Gastrocnemius medialis (tissue), 4 donors: ENCODE measurements around the gene TFIP11. TPM values are rescaled to one million over a fixed set of nuclear protein-coding genes. Genes with fewer than 3 reads are reported as not detected.

Source experiments
- ATAC-seq, 2 donors: fragments of 150-250 bp; one replicate each; pipeline ENCODE4 v1.9.1; 2016
- DNase-seq, 2 donors: peaks; one replicate each; pipeline ENCODE4 v3.0.0-alpha.2; 2019
- H3K27ac ChIP-seq, 4 donors: fragments of 200-600 bp; sonication (generic); 1 replicate in 1 of 4; 2 replicates in 3 of 4; pipeline ENCODE4 v1.5.1; 2016 to 2018; ENCODE audit warnings: mild to moderate bottlenecking in 2 of 4, moderate library complexity in 1 of 4
- H3K27me3 ChIP-seq, 3 donors: fragments of 200-600 bp; sonication (generic) in 2 of 3; 1 replicate in 1 of 3; 2 replicates in 2 of 3; pipeline versions ENCODE4 v1.5.1 to v1.6.0; 2016 to 2019; ENCODE audit warnings: mild to moderate bottlenecking in 1 of 3, moderate library complexity in 1 of 3
- H3K36me3 ChIP-seq, 2 donors: fragments of 200-600 bp; sonication (generic) in 1 of 2; one replicate each; pipeline ENCODE4 v1.5.1; 2017 to 2018
- H3K4me1 ChIP-seq, 2 donors: fragments of 200-600 bp; sonication (generic) in 1 of 2; one replicate each; pipeline ENCODE4 v1.5.1; 2016 to 2017; ENCODE audit warnings: mild to moderate bottlenecking in 2 of 2
- H3K4me3 ChIP-seq, 4 donors: fragments of 200-600 bp; sonication (generic) in 3 of 4; 1 replicate in 1 of 4; 2 replicates in 3 of 4; pipeline ENCODE4 v1.5.1; 2016 to 2019; ENCODE audit warnings: mild to moderate bottlenecking in 2 of 4
- H3K9me3 ChIP-seq, 3 donors: fragments of 200-600 bp; sonication (generic) in 2 of 3; 1 replicate in 1 of 3; 2 replicates in 2 of 3; pipeline ENCODE4 v1.5.1; 2016 to 2019
- CTCF ChIP-seq, 5 experiments: fragments of 450-650 bp in 3 of 5; fragments of 200-600 bp in 2 of 5; sonication (generic) in 2 of 5; IDR thresholded peaks in 4 of 5; conservative IDR thresholded peaks in 1 of 5; 1 replicate in 4 of 5; 2 replicates in 1 of 5; pipeline ENCODE4 v1.5.1; 2016 to 2019; ENCODE audit warnings: antibody characterized with exemption in 5 of 5, mild to moderate bottlenecking in 3 of 5, moderate library complexity in 3 of 5
- POLR2A ChIP-seq, 2 donors: fragments of 450-650 bp; IDR thresholded peaks; one replicate each; pipeline ENCODE4 v1.6.1; 2017; ENCODE audit warnings: antibody characterized with exemption in 2 of 2, mild to moderate bottlenecking in 2 of 2, moderate library complexity in 2 of 2
- in situ Hi-C, 4 donors: fragments of 200-750 bp; cut with MboI; loops; one replicate each; pipeline versions ENCODE4 v1.15.0 to v1.8.0; 2017; ENCODE audit warnings: low sequenced_read_pairs in 4 of 4
- intact Hi-C: fragments of 100-400 bp; cut with DNase I; formaldehyde crosslinking; loops from one replicate; pipeline ENCODE4 v1.15.1; 2023; ENCODE audit warnings: low total_unique reads
- total RNA-seq, 4 donors: library from RNA; depleted of rRNA; stranded (reverse); fragments of >200 nt; gene quantifications; one replicate each; pipeline versions ENCODE4 v1.1.0 to v1.2.3, GENCODE V29; 2016

TFIP11 gene
- 10 to 100 TPM; 33.1 to 65.7 (median 49.2) TPM for total RNA-seq

DNA sequence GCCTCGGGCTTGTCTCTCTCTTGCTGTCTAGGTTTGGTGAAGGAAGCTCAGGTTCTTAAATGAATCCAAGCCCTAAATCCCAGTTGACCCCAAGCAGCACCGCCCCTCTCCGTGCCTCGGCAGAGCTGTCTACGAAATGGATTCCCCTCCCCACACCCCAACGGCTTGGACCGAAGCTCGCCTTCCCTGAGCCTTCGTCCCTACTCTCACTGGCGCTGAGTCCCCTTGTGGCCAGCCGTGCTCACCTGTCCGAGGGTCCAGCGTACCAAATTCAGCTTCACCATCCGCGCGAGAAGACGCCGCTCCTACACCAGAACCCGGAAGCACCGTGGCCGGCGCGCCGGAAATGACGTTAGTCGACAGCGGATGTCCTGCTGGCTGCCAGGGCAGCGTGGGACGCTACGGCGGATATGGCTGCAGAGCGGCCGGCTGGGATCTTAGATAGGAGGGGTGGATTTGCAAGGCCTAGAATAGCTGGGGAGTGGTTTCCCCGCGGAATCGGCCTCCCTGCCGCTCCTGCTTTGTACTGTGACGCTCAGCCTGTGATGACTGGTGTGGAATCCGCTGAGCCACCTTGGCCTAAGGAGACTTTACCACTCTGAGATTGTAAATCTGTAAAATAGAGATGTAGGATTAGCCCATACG lies at the start of gene TFIP11:
Gene TFIP11, minus strand, starts transcription at position 325 of the 645 bp plus-strand sequence. CDS start 2,201 bp downstream, outside the sequence.
- in situ Hi-C loops, result no loop called here

DNA sequence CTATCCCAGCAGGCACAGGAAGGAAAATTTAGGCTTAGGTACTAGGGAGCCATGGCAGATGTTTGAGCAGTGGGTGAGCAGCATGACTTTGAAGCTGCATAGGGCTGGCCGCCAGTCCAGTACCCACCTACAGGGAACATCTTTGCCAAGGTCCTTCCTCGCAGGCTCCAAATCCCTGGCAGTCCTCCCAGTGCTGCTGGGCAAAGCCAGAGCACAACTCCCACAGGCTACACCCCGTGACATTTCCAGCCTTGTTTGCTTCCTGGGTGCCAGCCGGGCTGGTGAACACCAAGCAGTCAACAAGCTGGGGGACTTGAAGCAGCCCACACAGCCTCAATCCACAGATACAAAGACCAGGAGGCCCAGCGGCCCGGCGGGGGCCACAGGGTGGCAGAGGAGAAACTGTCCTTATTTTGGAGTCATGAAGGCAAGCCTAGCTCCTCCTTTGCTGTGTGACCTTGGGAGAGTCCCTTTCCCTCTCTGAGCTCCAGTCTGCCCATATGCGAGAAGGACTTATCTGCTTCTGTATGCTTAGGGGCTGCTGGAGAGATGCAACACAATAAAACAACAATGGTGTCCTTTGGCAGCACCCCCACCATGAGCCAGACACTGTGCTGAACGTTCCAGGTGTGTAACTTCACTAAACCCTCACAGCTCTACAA lies 49.6 kb upstream of the TFIP11 start:
- H3K4me3 ChIP-seq, result no peak overlapping the region
- DNase-seq (peak; percentile 72 to 84), ATAC-seq (peak; percentile 30 to 56)
- intact Hi-C loops (loop anchor here (2.0 to 5.0 kb wide), 2 partner anchors 23 to 80 kb away; partner anchors contain the start of genes HPS4 and SRRD), in situ Hi-C loops (no loop called here)
- H3K36me3 ChIP-seq, result peaks cover 0 to 9% of the 10 kb centered on the region in 2 donors
- no peaks in the 10 kb centered on the region for H3K27me3 ChIP-seq
- no peak for TF ChIP-seq CTCF (IDR thresholded peaks at IDR 0.05 in 4 of 5, conservative IDR thresholded peaks at IDR 0.05 in 1 of 5)
- no peak for TF ChIP-seq POLR2A (IDR thresholded peaks at IDR 0.05)
- no peaks in the 10 kb centered on the region for H3K9me3 ChIP-seq
- peaks cover 44 to 51% of the 10 kb centered on the region in 2 donors for H3K4me1 ChIP-seq
- peak overlapping the region; percentile 84 to 92 (median 88) for H3K27ac ChIP-seq

More for the DNA sequence above, at the start of gene TFIP11:
- Histone ChIP-seq H3K36me3 (peaks cover 0 to 36% of the 10 kb centered on the region in 2 donors), H3K27ac (peak within 1 kb of the TSS; percentile 89 to 96 (median 92)), H3K27me3 (no peaks in the 10 kb centered on the region), H3K4me3 (peak within 1 kb of the TSS; percentile 68 to 99 (median 99)), H3K4me1 (peaks cover 24 to 25% of the 10 kb centered on the region in 2 donors), H3K9me3 (no peaks in the 10 kb centered on the region)
- TF ChIP-seq CTCF (IDR thresholded peaks at IDR 0.05 in 4 of 5, conservative IDR thresholded peaks at IDR 0.05 in 1 of 5) (no peak), POLR2A (IDR thresholded peaks at IDR 0.05) (peak; percentile 78 to 85)
- peak; percentile 86 to 94 for ATAC-seq
- peak; percentile 90 for DNase-seq
- intact Hi-C loops, result no loop called here

DNA sequence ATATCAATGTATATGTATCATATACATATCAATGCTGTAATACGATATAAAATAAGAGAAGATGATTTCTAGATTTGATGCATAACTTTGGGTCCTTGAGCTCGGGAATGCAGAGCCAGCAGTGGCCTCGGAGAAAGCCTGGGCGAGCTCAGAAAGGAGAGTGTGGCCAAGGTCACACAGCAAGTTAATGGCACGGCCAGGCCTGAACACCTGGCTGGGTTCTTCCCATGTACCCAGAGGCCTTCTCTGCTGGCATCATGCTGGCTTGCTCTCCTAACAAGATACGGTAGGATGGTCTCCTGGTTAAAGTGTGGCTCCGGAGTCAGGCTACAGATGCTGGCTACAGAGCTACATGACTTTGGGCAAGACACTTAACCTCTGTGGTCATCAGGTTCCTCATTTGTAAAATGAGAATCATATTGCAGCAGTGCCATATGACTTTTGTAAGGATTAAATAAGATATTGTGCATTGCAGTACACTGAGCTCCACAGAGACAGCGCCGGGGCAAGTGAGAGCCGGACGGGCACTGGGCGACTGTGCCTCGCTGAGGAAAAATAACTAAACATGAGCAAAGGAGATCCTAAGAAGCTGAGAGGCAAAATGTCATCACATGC lies 47.8 kb upstream of the TFIP11 start:
- Histone ChIP-seq H3K9me3 (no peaks in the 10 kb centered on the region), H3K27ac (peak overlapping the region; percentile 84 to 92 (median 88)), H3K4me3 (peak overlapping the region in 2 of 4 donors; percentile 1 to 35), H3K27me3 (no peaks in the 10 kb centered on the region), H3K4me1 (peaks cover 58 to 60% of the 10 kb centered on the region in 2 donors), H3K36me3 (peaks cover 0 to 7% of the 10 kb centered on the region in 2 donors)
- DNase-seq, result peak; percentile 72 to 80
- peak; percentile 81 to 93 for ATAC-seq
- in situ Hi-C loops (no loop called here), intact Hi-C loops (loop anchor here (1.0 to 5.0 kb wide), 3 partner anchors 31 to 78 kb away; partner anchors contain the start of genes HPS4 and SRRD)
- peak in 1 of 5 experiments; percentile 27 for TF ChIP-seq CTCF (IDR thresholded peaks at IDR 0.05 in 4 of 5, conservative IDR thresholded peaks at IDR 0.05 in 1 of 5)
- peak; percentile 80 to 92 for TF ChIP-seq POLR2A (IDR thresholded peaks at IDR 0.05)

DNA sequence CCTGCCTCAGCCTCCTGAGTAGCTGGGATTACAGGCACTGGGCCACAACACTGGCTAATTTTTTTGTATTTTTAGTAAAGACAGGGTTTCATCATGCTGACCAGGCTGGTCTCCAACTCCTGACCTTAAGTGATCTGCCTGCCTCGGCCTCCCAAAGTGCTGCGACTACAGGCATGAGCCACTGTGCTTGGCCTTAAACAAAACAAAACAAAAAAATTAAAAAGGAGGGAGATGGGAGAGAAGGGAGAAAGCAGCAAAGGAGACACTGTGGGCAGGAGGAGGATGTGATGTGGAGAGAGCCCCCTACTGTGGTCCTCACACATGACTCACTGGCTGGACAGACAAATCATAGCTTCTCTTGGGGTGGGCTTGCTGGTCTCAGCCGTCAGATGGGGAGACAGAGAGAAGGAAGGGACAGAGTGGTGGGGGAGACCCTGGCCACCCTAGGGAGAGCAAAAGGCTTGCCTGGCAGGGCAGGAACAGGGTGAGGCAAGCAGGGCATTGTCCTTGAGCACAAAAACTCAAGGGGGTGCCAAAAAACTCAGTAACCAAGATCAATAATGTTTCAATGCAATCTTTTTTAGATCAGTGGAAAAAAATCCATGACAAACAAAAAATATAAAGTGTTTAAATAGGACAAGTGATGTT lies 46.1 kb upstream of the TFIP11 start:
- intact Hi-C loops, result no loop called here
- Histone ChIP-seq H3K9me3 (no peaks in the 10 kb centered on the region), H3K36me3 (no peaks in the 10 kb centered on the region), H3K4me3 (no peak overlapping the region), H3K27ac (peak overlapping the region; percentile 84 to 92 (median 88)), H3K4me1 (peaks cover 65 to 73% of the 10 kb centered on the region in 2 donors), H3K27me3 (no peaks in the 10 kb centered on the region)
- in situ Hi-C loops, result no loop called here
- TF ChIP-seq POLR2A (IDR thresholded peaks at IDR 0.05), result no peak
- TF ChIP-seq CTCF (IDR thresholded peaks at IDR 0.05 in 4 of 5, conservative IDR thresholded peaks at IDR 0.05 in 1 of 5), result no peak
- DNase-seq (no peak), ATAC-seq (no peak)
